ENCODE results near the gene TMEM100.

GRCh38 chr17:55722742-55723487 lies at the start of gene TMEM100:
- TF ChIP-seq ZBED1 (IDR thresholded peaks at IDR 0.05; ENCODE audit: borderline replicate concordance) (no peak), JUNB (IDR thresholded peaks at IDR 0.05) (no peak), TAF1 (IDR thresholded peaks at IDR 0.05; ENCODE audit: borderline replicate concordance, low read depth, low read length) (no peak), E4F1 (IDR thresholded peaks at IDR 0.05; ENCODE audit: borderline replicate concordance, partially characterized antibody) (no peak), MEF2A (IDR thresholded peaks at IDR 0.05; ENCODE audit: insufficient read depth, low read depth, low read length) (no peak)

Measured in GM12878 (cell line).